NCI-H2227 (cell line): ENCODE results near the gene DHX32.

ENCODE experiments used
- DNase-seq: peaks from one replicate; lab custom pipeline; 2025; ENCODE audit not compliant: unreplicated experiment; lab: John Stamatoyannopoulos, UW

The DHX32 gene

DNA sequence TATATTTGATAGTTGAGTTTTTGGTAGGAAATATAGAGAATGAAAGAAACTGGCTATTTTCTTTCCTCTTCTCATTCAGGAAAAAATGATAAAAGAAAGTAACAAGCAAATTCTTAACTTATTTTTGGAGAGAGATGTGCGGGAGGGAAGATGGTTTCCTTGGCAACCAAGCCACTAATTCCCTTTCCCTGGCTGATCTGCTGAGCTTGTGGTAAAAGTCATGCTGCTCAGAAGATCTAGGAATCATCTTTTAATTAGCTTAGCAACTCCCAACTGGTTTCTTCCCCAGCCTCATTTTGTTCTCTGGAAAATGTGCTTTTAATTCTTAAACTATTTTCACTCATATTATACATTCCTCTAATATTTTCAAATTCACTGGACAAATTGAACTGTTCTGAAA lies 69.8 kb downstream of the DHX32 start:
- no peak for DNase-seq

DNA sequence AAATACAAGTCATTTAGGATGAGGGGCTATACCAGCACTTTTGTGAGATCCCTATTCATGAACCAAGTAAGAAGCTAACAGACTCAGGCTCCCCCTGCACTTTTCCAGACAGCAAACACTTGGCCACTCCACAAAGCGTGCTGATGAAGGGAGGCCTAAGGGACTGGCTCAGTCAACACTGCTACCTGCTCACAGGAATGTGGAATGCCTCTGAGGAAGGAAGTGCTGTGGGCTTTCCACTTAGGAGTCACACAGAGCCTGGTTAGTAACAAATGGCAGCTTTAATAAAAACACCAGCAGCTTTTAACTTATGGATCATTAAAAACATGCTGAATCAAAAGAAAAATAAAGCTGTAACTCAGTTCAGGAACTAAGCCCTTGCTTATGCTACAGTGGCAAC lies 73.0 kb downstream of the DHX32 start:
- no peak for DNase-seq

DNA sequence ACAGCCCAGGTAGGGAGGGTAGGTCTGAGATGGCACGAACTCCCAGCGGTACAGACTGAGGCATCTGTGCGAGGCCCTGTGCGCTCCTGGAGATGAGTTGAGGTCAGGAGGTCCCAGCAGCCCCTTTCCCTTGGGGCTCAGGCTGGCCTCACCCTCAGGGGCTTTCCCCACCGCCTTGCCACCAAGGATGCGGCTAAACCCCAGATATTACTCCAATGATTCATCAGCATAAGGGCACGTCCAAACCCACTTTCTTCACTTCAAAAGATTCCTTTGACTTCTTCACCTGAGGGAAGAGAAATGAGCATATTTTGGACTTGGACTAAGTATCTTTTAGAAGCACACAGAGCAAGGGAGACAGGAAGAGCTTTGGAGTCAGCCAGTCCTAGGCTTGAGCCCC lies 78.4 kb downstream of the DHX32 start:
- DNase-seq = no peak

DNA sequence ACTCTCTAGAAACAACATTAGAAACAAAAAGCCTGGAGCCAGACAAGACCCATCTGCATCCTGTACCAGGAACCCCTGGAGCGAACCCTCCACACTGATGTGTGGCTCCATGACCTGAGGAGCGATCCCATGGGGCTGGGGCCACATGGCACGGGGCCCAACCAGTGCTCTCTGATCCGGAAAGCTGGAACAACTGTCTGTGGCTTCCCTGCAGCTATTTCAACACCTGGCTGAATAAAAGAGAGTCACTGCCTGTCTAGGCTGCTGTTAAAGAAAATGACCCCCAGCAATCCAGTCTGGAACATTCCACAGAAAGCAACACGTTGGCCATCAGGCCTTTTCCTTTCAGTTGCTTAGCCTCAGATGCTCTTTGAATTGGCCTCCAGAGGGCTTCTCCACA lies 79.0 kb downstream of the DHX32 start:
- DNase-seq = no peak

DNA sequence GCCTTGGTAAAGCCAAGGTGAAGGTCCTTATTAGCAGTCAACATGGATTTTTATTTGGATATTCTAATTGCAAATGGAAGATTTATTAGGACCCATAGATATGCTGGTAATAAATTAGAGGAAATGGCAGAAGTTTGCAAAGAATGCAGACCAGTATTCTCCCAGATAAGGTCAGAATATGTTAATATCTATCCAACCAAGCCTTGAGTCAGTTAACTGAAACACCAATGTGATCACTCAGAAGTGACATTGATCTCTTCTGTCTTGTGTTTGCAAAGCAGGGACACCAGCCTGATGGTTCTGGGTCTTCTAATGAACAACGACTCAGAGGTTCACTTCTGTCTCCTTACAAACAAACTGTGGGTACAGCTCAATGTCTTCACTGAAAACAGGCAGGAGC lies 79.5 kb downstream of the DHX32 start:
- no peak for DNase-seq

DNA sequence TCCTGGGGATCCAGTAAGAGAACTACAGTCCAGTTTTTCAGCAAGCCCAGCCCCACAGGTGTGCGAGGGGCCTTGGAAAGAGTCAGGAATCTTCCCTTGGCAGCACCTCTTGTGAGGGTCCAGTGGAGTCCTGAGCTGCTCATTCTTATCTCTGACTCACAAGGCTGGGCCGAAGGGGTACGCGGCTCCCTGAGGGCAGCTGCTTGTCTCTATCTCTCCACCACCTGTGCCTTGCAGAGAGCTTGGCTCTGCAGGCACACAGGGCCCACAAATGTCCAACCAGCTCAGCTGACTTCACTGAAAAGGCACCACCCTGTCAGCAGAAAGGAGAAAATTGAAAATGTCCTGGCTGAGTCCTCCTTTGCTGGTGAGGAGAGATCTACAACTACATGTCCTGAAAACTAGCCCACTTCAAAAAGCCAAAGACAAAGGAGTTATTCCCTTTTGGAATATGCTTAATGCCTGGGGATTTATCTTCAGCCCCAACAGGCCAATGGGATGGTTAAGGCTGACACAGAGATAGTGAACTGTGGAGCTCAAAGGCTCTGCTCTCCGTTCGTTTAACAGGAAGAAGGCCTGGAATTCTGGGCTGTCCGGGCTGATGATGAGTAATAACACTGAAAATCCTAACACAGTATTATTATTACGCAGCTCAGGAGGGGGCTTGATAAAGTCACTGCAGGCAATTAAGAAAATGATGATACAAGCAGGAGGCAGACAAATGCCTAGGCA lies 81.5 kb downstream of the DHX32 start:
- no peak for DNase-seq

DNA sequence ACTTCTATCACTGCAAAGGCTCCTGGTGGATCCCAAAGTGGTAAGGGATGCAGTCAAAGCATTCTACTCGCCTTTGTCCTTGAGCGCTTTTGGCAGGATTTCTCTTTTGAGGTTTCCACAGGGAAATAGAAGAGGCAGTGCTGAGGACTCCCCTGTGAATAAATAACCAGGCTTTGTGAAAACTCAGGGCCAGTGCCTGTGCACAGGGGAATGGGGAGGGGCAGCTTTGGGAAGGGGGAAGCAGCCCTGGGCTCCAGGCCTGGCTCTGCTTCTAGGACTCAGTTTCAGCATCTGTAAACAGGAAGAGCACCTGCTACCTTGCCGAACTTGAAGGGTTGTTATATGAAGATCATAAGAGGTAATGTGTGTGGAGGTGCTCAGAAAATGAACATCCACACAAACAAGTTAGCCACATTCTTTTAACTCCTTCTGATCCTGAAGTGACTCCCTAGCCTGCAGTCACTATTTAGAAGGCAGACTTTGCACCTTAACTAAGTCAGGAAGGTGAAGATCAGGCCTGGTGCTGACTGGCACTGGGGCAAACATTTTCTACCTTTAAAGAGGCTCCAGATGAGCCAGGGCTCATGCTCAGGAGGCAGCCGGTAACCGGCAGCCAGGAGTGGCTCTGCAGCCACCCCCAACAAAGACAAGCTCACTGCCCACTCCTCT lies 83.0 kb downstream of the DHX32 start:
- DNase-seq = no peak

DNA sequence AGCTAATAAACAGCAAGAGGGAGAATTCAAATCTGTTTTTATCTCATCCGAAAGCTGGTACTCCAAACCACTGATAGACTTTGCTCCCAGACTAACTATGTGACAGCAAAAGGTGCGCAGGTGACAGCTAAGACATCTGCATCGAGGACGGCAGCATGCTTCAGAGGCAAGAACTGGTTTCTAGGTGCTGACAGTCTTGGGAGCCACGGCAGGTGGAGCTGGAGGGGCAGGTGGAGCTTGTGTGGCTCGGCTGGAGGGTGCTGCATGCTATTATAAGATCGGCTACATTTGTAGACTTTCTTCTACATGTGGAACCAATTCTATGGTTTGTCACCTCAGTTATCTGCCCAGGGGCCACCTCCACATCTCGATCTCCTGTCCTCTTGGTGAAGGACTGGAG lies 83.7 kb downstream of the DHX32 start:
- DNase-seq = no peak

DNA sequence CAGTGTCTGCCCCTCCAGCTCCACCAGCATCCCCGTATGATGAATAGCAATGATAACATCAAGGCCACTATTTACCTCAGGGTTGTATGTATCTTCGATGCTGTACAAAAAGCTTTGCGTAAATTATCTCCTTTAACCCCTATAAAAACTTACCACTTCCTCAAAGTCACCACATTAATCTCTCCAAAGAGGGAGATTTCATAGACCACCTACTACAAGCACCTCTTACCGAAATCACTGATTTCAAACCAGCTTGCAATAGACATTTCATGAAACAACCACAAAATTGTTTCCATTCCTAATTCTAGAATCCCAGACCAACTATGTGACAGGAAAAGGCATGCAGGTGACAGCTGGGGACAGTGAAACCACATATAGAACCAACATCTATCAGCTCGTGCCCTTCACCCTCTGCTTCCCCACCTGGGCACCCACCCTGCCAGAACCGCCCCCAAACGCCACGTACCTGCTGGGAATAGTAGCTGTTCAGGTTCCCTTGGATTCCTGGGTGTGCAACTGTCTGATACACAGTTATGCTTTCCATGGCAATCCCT lies 85.4 kb downstream of the DHX32 start:
- DNase-seq = no peak

DNA sequence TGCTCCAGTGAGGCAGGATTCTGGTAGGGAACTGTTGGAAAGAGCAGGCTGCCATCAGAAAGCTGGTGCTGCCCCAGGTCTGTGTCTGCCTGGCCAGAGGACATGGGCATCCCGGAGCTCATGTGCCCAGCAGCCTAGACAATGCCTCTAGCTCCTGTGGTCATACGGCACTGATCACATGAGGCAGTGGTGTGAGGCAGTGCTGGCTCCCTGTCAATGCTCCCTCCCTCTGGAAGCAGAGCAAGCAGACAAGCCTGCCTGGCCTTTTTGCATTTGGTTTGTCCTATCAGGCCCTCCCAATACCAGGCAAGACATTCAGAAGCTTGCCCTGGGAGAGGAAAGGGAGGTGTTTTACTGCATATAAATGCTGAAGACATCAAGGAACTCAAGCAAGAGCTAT lies 86.0 kb downstream of the DHX32 start:
- no peak for DNase-seq

DNA sequence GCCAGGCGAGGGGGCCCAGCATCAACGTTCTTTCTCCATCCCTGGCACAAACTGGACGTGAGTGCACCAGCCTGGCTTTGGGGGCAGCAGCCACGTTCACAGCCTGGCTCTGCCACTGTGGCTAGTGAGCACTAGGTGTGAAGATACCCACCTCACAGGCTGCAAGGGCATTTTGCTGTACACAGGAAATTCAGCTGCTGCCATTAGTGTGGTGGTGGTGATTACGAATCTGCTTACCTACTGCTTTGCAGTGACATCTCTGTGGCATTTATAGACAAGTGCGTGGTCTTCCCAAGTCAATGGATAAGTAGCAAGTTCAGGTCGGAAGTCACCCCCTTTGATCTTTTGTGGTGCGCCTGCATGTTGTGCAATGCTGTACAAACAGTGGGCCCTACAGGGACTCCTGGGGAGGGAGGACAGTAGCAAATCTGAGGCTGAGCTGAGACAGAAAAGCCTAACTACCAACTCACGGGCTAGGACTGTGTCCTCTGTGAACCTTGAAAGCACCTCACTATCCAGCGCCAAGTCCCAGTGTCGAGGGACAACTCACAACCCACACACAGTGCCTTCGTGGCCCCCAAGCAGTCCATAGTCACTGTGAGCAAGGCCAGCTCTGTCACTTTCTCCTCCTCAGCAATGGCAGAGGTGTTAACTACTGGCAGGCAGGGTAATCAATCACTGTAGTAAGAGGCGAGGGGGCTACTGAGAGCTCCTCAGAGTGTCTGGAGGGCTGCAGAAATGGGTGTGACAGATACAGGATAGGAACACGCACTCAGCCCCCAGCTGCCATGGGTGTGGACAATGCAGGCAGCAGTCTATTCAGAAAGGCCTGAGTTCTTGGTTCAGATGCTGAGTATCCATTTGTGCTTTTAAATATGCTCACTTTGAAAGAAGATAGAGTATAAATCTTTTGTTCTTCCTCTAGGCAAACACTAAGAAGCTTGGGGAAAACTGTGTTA lies 88.5 kb downstream of the DHX32 start:
- no peak for DNase-seq

DNA sequence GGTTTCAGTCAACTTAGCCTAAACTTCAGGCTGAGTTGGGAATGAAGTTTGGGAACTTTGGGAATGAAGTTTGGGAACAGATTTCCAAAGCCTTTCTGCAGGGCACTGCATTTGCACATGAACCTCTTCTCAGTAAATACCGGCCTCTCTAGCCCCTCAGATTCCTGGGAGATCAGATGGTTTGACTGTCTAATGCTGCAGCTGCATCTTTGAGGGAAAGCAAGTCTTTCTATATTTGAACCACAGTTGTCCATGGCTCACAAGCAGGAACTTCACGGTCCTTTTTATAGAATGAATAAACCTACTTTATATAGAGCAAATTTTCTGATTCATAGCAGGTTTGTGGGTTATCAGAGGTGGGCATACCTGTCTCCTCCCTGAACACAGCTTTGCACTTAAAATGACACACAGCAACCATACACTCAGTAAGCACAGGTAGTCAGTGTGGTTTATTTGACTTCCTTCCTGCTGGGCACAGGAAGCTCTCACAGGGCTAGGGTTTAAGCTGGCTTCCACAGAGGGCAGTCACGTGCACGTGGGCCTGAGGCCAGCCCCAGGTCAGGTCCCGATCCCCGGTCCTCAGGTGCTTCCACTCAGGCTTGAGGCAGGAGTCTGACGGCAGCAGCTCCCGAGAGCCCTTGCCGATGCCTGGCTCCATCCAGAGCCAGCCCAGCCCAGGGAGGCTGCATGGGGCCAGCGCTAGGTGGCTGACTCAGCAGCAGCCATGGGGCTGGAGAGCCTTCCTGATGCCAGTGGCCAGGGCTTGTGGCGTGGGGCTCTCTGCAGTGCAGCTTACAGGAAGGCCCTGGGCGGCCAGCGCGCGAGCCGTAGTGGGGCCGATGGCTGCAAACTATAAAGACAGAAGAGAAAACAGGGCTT lies 92.7 kb downstream of the DHX32 start:
- no peak for DNase-seq
